HG03439 (cell line): Measurements from ENCODE around the gene TTC23L.

ENCODE experiments used
- ATAC-seq: cut with Tn5 transposase; IDR thresholded peaks from one replicate; pipeline ENCODE4 v1.9.1; 2021; ENCODE audit warnings: mild to moderate bottlenecking, moderate library complexity; ENCODE audit not compliant: unreplicated experiment

Gene TTC23L

DNA sequence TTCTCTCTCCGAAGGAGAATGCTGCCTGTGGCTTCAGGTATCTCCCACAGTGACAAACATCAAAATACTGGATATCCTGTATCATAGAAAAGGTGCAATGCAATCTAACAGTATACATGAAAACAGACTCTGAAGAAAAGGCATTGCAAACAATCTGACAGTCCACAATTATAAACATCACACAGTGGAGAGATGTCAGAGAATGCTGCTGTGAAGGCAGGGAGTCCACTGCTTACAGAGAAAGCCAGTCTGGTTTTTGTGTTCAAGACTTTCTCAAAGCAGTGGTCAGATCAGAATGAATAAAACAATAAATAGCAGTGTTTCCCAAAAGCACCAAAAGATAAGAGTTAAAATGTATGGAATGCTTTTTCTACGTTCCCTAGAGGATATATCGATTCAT, 28.7 kb downstream of the TTC23L start:
- ATAC-seq: no peak

DNA sequence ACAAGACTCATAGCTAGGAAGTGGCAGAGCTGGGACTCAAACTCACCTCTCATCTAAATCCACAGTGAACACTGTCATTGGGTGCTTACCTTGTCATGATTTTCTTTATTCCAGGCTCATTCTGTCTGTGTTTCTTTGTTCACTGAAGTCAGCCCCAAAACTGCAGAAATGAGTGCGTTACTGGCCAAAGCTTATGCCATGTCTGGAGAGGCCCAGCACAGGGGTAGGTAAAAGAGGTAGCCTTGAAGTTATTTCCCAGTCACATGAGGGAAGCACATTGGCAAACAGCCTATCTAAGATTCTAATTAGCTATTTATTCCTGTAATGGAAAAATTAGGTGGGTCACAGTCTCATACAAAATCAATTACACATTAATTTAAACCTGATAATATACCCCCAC, 29.8 kb downstream of the TTC23L start:
- no peak for ATAC-seq

DNA sequence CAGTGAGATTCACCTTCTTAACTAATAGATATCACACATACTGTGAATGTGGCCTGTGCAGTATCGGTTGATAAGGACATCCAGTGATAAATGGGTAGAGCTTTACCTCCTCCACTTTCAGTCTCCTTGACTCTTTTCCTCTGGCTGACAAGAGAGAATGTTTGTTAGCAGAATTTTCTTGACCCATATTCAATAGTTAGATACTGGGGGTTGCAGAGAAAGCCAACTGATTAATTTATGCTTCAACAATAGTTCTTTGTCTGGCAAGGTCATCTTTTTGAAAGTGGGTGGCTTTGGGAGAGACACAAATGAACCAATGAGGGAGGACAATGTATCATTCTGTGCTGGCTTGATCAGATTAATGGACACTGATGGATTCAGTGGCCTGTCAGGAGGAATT, 30.3 kb downstream of the TTC23L start:
- ATAC-seq: no peak

DNA sequence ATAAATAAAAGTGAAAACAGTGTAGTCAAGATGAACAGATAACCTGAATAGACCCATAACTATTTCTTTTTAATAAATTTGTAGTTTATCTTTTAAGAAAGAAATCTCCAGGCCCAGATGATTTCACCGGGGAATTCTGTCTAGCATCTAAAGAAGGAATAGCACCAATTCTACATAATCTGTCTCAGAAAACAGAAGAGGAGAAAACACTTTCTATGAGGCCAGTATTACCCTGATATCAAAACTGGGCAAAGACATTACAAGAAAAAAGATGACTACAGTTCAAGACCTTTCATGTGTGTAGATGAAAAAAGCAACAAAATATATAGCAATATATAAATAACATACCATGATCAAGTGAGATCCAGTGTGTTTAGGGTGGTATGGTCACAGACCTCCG, 31.4 kb downstream of the TTC23L start:
- no peak for ATAC-seq

DNA sequence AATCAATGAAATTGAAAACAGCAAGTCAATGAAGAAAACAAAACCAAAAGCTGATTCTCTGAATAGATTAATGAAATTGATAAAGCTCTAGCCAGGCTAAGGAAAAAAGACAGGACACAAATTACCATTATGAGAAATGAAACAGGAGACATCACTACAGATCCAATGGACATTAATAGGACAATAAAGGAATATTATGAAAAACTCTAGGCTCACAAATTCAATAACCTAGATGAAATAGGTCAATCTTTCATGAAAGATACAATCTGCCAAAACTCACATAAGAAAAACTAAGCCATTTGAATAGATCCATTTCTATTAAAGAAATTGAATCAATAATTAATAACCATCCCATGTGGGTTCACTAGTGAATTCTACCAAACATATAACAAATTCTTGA, 37.3 kb downstream of the TTC23L start:
- ATAC-seq: no peak

DNA sequence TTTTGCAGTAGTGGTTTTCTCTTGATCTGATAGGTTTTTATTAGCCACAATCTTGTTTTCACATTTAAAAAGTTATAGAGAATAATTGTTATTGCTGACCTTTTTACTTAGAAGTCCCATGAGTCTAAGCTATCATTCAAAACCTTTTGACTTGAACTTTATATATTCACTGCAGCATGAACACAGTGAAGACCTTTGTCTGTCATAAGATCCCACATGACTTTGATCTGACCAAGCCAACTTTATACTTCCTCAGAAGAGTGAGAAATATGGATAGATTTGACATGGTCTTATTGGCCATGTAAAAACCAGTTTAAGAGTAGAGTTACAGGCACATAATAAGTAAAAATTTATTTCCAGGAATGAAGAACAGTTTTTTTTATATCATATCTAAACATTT, 42.3 kb downstream of the TTC23L start:
- no peak for ATAC-seq

DNA sequence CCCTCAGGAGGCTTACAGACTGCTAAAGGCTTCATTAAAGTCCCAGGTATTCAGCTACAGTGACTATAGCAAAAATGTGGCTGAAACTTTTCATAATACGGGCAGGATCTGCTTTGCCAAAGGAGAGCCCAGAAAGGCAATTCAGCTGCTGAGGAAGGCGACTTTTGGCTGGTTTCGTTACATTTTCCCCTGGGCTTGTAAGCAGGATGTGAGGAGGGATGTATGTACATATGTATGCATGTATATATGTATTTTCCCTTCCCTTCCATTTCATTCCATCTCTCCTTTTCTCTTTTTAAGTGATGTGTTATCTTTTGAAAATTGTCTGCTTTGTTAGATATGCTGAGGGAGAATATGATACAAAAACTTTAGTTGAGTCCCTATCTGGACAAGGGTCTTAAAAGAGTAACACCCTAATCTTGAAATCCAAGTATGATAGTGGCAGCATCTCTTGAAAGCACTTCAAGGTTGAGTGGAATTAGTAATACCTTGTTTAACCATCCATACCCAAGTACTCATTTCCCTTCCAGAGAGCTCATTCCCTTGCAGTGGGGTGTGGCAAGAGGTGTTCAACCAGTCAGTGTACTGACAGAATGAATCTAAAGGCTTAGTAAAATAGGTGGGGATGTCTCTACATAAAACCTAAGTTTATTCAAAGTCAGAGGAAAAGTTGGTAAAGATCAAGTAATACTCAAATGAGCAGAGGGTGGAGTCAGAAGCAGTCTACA, 47.6 kb downstream of the TTC23L start:
- no peak for ATAC-seq

DNA sequence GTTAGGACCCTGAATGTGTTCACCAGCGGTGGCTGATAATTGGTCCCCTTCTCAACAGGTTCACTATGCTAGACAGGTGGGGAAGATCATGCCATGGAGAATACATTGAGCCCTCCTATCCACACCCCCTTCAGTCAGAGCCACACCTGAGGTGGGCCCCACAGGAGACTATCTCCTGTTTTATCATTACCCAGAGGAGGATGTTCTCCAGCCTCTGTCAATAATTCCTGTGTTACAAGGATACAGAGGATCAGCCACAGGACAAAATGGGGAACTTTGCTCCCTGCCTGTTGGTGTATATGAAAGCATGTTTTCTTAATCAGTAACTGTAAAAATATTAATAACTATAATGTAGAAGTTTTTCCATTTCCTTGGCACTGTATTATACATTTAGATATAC, 50.4 kb downstream of the TTC23L start:
- no peak for ATAC-seq

DNA sequence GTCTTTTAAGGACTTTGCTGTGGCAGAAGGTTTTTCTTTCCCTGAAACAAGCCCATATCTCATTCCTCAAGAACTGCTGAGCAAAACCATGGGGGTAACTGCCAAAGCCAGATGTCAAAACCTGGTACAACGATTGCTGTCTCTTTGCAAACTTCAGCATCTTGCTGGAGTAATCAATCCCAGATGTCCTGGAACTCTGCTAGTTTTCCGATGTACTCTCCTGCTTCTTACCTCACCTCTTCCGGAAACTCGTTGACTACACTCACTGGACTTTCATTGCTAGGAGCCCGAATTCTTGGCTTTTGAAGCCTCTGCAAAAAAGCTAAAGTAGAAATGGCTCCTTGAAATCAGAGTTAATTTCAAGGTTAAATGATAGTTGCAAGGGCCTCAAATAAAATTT, 53.0 kb downstream of the TTC23L start:
- ATAC-seq: no peak

DNA sequence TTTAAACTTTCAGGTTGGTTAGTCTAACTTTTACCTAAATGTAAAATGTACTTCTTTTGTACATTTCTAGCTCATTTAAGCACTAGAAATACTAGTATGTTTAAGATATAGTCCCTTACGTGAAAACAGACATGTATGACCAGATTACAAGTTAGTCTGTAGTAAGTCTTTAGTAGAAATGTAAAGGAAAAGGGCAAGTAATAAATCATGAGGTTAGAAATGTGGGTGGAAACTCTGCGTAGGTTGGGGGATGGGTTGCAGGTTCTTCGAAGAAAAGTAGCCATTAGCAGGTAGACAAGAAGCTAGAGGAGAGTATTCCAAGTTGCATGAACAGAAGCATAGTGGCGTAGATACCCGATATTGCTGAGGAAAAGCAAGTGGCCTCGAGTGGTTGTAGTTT, 53.5 kb downstream of the TTC23L start:
- ATAC-seq: no peak

DNA sequence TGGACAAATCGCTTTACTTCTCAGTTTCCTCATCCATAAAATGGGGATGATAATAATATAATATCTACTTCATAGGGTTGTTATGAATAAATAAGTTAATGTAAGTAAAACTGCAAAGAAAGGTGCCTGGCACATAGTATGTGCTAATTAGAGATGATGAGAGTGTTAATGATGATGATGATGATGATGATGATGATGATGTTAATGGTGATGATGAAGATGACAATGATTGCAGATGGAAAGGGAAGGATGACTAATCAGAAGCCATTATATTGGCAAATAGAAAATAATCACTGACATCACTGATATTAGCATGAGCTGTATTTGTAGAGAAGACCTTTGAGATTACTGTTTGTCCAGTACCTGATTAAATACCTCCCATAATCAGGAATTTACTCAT, 55.8 kb downstream of the TTC23L start:
- no peak for ATAC-seq

DNA sequence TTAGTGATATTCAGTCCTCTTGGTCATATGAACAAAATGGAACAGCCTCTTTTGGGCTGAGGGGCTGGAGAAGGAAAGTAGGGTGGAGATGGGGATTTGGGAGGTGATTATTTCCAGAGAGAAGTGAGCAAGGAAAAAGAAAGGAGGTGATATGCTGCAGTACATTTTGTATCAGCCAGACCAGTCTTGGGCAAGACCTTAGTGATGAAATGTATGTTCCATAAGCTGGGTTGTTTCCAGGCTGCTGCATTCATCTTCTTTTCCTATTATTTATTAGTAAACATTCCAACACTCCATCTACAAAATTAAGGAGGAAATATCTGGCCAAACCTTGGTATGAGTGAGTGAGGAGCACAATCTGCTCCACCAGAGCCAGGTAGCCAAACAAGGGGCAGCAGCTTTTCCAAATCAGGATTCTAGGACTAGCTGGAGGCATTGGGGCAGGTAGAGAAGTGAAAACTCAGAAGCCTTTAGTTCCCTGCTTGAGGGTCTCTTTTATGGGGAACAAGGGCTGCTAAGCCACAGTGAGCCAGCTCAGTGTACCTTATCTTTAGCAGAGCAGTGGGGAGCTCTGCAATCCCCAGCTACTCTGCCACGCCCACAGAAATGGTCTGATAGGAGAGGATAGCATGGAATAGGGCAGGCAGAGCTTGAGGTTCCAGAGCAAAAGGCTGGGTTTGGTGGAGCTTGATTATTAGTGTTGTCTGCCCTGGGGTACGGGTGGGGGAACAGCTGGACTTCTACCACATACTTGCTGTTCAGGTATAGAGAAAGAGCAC, 56.9 kb downstream of the TTC23L start:
- ATAC-seq: no peak

DNA sequence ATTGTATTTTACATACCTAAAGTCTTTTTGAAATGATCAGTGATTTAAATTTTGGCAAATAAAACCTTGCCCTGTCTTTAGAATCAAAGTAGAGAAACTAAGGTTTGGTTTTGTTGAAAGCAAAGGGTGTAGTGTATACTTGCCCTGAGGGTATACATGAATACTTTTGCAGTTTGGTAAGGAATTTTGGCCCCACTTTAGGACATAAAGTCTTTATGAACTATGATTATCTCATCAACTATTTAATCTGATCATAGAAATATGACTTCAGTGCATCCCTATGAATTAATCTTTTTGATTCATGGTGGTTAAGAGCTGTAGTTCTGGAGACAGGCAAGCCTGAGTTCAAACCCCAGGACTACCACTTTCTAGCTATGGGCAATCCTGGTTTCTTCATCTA, 58.7 kb downstream of the TTC23L start:
- no peak for ATAC-seq

DNA sequence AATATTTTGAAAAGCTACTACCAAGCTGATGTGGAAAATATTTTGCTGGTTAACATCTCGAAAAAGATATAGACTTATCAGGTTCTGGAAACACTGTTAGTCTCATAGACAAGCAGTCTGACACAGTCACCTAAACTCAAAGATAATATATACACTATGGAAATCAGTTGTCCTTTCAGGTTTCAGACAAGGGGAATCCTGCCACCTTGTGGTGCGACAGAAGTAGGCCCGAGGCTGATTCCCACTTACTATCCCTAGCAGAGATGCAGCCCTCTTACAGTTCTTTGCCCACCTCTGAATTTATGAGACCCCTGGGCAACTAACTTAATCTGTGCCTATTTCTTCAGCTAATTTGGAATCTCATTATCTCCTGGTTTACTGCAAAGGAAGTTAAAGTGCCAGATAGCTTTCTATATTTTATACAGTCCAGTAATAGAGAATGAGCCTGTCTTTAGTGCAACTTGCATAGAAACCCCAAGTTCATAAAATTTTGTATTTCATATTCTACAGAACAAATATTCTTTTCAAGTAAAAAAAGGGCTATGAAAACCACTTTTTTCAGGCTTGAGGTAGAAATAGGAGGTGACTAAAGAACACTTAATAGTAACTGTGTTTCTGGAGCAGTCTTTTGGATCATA, 59.4 kb downstream of the TTC23L start:
- peak; percentile 74 for ATAC-seq

DNA sequence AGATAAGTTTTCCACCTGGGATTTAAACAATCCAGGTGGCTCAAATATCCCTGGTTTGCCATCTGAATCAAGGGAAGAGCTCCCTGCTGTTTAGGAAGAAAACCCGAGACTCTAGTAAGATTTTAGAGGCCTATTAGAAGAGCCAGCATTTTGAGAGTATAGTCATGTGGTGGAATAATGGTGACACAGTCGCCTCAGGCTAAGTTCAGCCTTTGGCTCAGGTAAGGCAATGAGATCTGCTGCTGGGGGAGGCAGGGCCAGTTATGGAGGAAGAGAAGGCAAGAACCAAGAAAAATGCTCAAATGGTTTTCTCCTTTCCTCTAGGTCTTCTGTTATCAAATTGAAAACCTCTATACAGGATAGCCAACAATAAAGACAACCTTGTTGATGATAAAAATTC, 60.1 kb downstream of the TTC23L start:
- no peak for ATAC-seq

DNA sequence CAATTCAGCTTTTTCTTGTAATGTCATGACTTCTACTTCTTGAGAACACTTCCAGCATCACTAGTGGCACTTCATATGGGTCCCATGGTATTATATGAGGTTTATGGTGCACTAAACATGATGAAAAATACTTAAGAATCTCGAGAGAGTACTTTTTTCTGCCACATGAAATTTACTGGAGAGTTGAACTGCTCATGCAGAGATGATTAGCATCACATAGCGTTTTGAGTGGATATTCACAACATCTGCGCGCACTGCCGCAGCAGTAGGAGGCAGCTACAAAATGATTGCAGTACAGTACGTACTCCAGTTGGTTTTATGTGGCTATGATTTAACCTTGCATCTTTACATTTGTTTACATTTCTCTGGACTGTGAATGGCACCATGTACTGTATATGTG, 61.7 kb downstream of the TTC23L start:
- ATAC-seq: no peak

DNA sequence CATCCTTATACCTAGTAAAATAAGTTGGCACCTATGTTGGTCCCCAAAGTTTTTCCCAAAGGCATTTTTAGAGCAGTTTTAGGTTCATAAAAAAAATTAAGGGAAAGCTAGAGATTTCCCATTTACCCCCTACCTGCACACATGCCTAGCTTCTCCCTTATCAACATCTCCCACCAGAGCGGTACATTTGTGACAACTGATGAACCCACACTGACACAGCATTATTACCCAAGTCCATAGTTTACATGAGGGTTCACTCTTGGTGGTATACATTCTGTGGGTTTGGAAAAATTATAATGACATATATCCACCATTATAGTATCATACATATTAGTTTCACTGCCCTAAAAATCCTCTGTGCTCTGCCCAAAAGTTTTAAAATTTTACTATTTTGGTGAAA, 64.3 kb downstream of the TTC23L start:
- no peak for ATAC-seq

DNA sequence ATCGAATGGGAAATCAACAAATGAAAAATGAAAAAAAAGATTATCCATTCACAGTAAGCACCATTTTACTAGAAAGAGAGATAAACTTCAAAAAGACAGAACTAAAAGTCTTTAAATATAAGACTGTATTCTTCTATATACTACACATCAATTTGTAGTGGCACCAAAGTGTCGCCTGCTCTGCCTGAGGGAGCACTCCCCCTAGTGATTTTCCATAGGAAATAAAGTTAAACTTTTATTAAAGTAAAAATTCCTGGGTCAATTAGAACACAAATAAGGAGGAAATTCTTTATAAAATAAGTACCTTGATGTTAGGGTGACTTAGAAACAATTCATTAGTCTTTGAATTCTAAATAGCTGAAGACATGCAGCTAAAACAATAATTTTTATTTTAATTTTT, 66.6 kb downstream of the TTC23L start:
- no peak for ATAC-seq

DNA sequence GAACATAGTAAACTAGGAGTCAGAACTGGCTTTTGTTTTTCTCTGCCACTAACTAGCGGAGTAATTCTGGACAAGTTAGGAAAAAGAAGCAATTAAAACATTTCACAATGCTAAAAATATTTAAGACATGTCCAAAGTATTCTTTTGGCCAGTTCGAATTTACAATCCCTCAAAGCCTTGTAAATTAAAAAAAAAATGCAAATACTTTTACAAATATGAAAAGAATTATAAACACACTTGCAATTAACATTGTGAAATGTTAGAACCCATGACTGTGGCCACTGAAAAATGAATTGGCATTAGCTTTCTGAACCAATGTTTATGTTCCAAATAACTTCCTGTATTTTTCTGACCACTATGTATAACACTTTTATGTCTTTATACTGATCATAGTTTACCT, 74.1 kb downstream of the TTC23L start:
- ATAC-seq: no peak

DNA sequence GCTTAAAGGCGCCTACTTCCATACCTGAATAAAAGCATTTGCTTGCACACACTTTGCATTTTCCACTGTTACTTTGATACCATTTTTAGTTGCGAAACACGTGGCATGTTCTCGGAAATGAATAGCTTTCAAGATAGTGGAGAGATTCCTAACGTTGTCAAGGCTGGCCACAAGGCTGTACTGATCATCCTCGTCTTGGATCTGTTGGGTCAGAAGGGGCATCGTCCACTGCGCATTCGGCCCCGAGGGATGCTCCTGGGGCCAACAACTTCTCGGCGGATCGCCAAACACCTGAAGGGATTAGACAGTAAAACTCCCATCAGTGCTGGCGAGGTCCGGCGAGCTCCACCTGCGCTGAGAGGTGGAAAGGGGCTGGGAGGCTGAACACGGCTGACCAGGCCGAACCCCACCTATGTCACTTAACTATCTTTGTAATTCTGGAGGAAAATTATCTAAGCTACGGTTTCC, 75.7 kb downstream of the TTC23L start:
- peak; percentile 24 for ATAC-seq

DNA sequence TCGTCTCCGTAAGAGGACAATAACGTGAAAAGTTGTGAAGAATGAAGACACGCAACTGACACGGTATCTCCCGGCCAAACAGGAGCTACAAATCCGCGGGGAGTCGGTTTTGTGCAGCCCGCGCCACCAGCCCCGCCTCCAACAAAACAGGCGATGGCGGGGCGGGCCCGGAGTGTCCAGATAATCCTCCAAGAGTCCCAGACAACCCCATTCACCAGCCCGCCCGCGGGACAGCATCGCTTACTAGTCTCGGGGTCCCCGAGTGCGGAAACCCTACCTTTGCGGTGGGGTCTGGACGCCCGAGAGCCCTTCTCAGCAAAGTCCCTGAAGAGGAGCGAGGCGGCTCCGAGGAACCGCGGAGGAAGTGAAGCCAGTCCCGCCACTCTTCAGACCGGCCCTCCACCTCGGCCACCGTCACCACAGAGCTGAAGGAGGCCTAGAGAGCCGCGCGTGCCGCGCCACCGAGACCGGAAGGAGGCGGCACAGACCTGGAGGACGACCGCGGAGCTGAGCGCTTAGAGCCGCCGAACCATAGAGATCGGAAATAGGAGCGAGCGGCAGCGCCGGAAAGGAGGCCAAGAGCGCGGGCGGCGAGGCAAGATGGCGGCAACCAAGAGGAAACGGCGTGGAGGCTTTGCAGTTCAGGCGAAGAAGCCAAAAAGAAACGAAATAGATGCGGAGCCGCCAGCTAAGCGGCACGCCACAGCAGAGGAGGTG, 76.3 kb downstream of the TTC23L start, which contains the start of the genes BRIX1 and RAD1:
TSS of gene BRIX1 (plus strand) at position 573 of the 717 bp plus-strand sequence. CDS start at position 601, 28 bp downstream.
TSS of gene RAD1 (minus strand) at position 366 of the 717 bp plus-strand sequence. CDS start 612 bp downstream, outside the sequence.
- peak; percentile 99 for ATAC-seq
